ENCODE data around the gene CELF3.
"Not testable (repeated sequence)": the region's sequence is repeated elsewhere in the genome, so short reads cannot be mapped to it uniquely, and the experiment has no call there.

The CELF3 gene

DNA sequence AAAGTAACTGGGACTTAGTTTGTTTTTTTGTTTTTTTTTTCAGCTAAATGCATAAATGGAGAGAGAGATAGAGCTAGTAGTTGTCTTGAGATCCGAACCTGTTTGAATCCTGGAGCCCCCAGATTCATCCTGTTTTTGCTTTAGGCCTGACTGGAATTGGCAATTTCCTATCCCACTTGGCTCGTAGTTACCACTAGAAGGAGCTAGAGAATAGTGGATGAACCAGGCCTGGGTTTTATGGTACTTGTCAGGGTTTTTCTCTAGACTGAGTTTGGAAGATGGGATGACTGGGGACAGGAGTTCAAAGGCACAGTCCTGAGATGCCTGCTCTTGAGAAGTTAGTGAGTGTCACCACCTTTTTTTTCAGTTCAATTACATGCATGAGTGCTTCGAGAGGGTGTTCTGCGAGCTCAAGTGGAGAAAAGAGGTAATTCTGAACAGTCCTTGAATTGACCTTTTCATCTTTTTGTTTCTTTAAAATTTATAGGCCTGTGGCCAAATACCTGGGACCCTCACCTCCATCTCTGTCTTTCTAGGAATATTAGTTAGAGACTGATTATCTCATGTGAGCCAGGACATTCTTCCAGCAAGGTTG is 23.4 kb downstream of the CELF3 start:
- DNase-seq: no peak

DNA sequence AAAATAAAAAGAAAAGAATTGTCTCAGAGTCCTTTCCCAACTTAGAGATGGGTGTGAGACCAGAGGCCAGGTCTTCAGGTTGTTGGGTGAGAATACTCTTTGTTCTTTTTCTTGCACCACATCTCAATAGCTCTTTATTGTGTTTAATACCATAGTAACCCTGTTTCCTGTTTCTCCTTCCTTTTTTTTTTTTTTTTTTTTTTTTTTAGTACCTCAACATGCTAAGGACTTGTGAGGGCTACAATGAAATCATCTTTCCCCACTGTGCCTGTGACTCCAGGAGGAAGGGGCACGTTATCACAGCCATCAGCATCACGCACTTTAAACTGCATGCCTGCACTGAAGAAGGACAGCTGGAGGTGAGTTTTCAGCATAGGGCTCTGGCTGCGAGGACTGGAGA is 24.4 kb downstream of the CELF3 start:
- DNase-seq: no peak

DNA sequence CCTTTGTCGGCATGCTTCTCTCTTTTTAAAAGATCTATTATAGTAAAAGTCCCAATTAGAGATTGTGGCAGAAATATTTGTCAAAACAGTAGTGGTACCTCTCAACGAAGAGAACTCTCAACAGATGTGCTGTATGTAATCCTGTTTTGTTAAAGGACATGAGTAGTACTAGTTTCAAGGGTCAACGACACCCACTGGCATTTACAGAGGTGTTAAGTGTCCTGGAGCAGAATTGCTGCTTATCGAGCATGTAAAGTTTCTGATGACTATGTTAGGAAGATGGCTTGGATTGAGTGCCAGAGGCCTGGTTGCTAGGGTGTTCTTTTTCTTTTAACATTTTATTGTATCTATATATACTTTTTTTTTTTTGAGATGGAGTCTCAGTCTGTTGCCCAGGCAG is 27.1 kb downstream of the CELF3 start:
- DNase-seq: no peak

DNA sequence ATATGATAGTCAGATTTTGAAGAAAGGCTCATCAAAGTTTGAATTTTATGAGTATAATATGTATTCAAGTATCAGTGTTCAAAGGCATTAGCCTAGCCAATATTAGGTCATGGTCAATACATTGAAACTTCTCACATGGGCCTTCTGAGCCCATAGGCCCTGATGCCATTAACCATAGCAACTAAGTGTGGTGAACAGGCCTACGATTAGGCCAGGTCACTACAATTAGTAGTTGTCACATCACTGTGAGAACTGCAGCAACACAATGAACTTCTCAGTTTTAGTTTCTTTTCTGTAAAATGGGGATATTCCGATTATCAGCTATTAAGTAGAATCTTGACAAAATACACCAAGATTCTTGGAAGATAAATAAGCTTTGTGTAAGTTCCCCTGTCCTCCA is 30.0 kb downstream of the CELF3 start:
- no peak for DNase-seq

DNA sequence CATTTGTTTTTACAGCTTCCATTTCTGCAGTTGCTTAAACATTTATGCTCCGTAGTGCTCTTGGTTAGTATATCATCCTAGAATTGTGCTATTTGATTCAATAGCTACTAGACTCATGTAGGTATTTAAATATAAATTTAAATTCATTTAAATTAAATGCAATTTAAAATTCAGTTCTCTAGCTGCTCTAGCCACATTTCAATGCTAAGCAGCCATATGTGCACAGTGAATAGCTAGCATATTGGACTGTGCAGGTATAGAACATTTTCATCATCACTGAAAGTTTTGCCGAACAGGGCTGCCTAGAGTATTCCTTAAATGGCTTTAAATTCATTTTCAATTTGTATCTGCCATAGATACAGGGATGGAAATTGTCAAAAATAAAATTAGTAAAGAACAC is 32.5 kb downstream of the CELF3 start:
- DNase-seq: no peak

DNA sequence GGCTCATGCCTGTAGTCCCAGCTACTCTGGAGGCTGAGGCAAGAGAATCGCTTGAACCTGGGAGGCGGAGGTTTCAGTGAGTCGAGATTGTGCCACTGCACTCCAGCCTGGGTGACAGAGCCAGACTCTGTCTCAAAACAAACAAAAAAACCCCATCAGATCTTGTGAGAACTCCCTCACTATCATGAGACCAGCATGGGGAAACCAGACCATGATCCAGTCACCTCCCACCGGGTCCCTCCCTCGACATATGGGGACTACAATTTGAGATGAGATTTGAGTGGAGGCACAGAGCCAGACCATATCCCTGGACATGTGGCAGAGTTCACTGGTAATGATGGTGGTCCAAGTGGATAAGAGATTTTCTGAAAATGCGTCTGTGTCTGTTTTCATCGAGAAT is 33.7 kb downstream of the CELF3 start:
- DNase-seq: not testable (repeated sequence)

DNA sequence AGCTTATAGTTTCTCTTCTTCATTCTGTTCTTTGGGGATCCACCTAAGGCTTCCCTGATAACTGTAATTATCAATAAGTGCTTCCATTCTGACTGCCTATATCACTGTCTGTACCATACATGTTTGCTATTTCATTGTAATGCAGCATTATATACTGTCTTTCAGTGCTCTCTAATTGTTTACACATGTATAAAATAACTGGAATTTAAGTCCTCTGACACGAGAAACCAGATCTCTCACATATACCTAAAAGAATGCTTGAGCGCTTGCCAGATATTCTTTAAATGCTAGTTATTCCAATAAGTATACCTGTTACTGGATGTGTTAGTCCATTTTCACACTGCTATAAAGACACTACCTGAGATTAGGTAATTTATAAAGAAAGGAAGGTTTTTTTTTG is 34.7 kb downstream of the CELF3 start:
- no peak for DNase-seq

DNA sequence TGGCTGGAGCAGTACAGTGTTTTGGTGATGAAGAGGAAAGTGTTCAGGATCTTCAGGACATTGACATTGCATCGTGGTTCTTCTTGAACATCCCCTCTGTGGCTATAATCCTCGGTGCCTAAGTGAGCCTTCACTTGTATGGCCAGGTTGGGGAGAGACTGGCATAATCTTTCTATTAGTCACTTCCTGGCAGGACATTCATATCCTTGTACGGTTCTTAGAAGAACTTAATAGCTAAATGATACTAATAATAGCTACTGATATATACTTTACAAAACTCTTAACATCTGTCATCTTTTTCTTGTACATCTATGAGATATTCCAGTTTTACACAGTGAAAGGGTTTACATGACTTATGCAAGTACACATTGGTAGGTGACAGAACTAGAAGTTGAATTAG is 35.8 kb downstream of the CELF3 start:
- no peak for DNase-seq

DNA sequence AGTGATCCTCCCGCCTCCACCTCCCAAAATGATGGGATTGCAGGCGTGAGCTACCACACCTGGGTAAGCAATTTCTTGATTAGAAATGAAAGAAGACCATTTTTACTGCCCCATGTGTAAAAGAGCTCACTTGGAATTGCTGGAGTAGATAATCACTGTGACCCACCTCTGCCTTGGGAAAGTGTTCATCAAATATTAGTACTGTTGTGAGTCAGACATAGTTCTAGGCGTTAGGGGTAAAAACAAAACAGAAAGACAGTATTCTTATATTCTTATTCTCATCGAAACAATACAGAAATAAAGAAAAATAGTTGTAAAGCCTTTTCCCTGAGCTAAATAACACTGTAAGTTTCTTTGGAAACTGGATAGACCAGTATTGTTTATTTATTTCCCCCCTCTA is 36.2 kb downstream of the CELF3 start:
- DNase-seq: no peak

DNA sequence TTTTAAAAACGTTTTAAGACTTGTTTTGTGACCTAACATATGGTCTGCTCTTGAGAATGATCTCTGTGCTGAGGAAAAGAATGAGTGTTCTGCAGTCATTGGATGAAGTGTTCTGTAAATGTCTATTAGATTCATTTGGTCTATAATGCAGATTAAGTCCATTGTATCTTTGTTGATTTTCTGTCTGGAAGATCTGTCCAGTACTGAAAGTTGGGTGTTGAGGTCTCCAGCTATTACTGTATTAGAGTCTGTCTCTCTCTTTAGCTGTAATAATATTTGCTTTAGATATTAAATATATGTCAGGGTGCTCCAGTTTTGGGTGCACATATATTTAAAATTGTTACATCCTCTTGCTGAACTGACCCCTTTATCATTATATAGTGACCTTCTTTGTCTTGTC is 43.2 kb downstream of the CELF3 start:
- DNase-seq: no peak

DNA sequence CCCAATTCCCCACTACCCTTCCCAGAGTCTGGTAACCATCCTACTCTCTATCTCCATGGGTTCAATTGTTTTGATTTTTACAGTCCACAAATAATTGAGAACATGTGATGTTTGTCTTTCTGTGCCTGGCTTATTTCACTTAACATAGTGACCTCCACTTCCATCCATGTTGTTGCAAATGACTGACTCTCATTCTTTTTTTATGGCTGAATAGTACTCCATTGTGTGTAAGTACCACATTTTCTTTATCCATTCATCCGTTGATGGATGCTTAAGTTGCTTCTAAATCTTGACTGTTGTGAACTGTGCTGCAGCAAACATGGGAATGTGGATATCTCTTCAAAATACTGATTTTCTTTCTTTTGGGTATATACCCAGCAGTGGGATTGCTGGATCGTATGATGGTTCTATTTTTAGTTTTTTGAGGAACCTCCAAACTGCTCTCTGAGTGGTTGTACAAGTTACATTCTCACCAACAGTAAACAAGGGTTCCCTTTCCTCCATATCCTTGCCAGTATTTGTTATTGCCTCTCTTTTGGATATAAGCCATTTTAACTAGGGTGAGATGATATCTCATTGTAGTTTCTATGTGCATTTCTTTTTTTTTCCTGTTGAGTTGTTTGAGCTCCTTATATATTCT is 46.4 kb downstream of the CELF3 start:
- DNase-seq: not testable (repeated sequence)

DNA sequence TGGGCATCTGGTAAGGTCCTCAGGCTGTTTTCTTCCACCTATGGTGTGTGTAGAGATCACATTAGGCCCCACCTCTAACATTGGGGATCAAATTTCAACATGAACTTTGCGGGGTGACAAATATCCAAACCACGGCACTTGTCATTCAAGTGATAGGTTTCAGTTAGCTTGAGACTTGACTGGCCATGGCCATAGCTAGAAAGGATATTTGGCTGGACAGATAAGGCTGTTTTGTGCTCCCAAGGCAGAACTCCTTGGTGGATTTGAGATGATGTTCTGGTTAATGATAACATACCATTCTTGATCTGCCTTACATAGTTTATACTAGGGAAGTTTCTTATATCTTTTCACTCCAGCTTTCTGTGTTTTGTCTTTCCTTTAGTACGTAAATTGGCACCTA is 48.5 kb downstream of the CELF3 start:
- peak in 1 of 5 experiments; percentile 2 for DNase-seq

DNA sequence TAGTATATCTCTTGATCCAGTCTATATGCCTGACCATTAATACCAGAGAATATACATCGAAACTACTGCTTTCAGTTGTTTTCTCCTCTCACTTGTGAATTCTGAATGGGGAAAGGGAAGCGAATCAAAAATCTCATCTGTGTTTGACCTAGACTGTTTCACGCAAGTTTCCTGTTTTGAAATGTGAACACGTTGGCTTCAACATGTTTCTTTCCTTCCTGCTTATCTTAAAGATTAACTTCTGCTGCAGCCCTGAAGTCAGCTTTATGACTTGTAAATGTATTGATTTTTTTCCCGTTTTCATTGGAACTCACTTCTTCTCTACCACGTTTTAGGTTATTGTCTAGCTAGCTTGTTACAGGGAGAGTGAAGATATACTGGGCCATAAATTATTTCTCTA is 54.9 kb downstream of the CELF3 start:
- DNase-seq: peak in 1 of 5 experiments; percentile 31

DNA sequence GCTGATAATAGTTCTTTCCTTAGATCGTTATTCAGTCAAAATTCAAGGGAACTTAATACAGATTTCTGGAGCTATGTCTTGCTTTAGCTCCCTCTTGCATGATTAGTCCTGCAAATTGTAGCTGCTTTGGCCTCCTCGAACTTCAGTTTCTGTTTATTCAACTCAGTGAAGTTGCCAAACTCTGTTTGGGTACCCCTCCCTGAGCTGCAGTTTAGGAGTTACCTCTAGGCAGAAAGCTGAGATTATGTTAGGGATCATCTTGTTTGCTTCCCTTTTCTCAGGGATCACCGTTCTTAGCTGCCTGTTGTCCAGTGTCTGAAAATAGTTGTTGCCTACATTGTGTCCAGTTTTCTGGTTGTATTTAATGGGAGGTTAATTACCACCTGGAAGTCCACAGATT is 61.2 kb downstream of the CELF3 start:
- DNase-seq: no peak

DNA sequence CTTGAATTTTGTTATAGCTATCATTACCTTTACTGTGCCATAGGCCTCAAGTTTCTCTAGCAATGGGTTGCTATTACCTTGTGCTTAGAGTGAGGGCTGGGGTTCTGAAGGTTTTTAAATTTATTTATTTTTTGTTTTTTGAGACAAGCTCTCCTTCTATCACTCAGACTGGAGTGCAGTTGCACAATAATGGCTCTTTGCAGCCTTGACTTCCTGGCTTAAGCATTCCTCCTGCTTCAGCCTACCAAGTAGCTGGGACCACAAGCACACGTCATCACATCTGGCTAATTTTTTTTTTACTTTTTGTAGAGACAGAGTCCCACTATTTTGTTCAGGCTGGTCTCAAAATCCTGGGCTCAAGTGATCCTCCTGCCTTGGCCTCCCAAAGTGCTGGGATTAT is 63.2 kb downstream of the CELF3 start:
- DNase-seq: no peak
